Smooth muscle cell of the brain vasculature (primary cell): ENCODE measurements around the gene RANBP3L.
"Not testable (repeated sequence)": the region's sequence is repeated elsewhere in the genome, so short reads cannot be mapped to it uniquely, and the experiment has no call there.

Experiments
- DNase-seq: peaks from one replicate; pipeline ENCODE4 v3.0.0-alpha.2; 2012; ENCODE audit warnings: low read depth, low spot score

Gene RANBP3L

GRCh38 chr5:36285837-36286615, 15.7 kb downstream of the RANBP3L start:
- no peak for DNase-seq

GRCh38 chr5:36283775-36284174, 17.9 kb downstream of the RANBP3L start:
- DNase-seq, result not testable (repeated sequence)

- no peak for DNase-seq
Measured at GRCh38 chr5:36281626-36282025, 20.1 kb downstream of the RANBP3L start.

- no peak for DNase-seq
Measured at GRCh38 chr5:36279054-36279698, 22.5 kb downstream of the RANBP3L start.

GRCh38 chr5:36277521-36278176, 24.1 kb downstream of the RANBP3L start:
- DNase-seq, result no peak

GRCh38 chr5:36276864-36277263, 24.8 kb downstream of the RANBP3L start:
- no peak for DNase-seq

GRCh38 chr5:36273809-36274526, 27.7 kb downstream of the RANBP3L start:
- DNase-seq, result no peak

GRCh38 chr5:36272136-36272690, 29.5 kb downstream of the RANBP3L start:
- no peak for DNase-seq

GRCh38 chr5:36270876-36271575, 30.7 kb downstream of the RANBP3L start:
- DNase-seq, result no peak

- no peak for DNase-seq
Measured at GRCh38 chr5:36270175-36270574, 31.5 kb downstream of the RANBP3L start.

GRCh38 chr5:36269478-36269877, 32.2 kb downstream of the RANBP3L start:
- no peak for DNase-seq

GRCh38 chr5:36267905-36268304, 33.8 kb downstream of the RANBP3L start:
- DNase-seq, result no peak

- DNase-seq, result no peak
Measured at GRCh38 chr5:36264202-36264760, 37.4 kb downstream of the RANBP3L start.

- DNase-seq, result no peak
Measured at GRCh38 chr5:36261186-36261585, 40.5 kb downstream of the RANBP3L start.

- no peak for DNase-seq
Measured at GRCh38 chr5:36253575-36253974, 48.1 kb downstream of the RANBP3L start.

- DNase-seq, result peak; percentile 53
Measured at GRCh38 chr5:36252722-36253365, 48.9 kb downstream of the RANBP3L start.

- DNase-seq, result no peak
Measured at GRCh38 chr5:36251218-36251617, 50.5 kb downstream of the RANBP3L start.

GRCh38 chr5:36250427-36250826, 51.3 kb downstream of the RANBP3L start:
- no peak for DNase-seq

- DNase-seq, result no peak
Measured at GRCh38 chr5:36246036-36246800, 55.5 kb downstream of the RANBP3L start.
